T-helper 2 cell treated with Interferon-gamma antibody and Interleukin-4, amounts not matched to agents 5 μg/mL and 100 μg/mL, for 36 hours (primary cell): ENCODE results near the gene LCN2.
"Not testable (repeated sequence)": the region's sequence is repeated elsewhere in the genome, so short reads cannot be mapped to it uniquely, and the experiment has no call there.

Experiments used
- DNase-seq: peaks from one replicate; pipeline ENCODE4 v3.0.0; 2021; ENCODE audit warnings: low spot score
- H3K27ac Mint-ChIP-seq: one replicate; pipeline ENCODE4 v1.8.0; 2021; ENCODE audit warnings: mild to moderate bottlenecking, mixed read lengths
- H3K27me3 Mint-ChIP-seq: one replicate; pipeline ENCODE4 v1.8.0; 2021; ENCODE audit warnings: low read depth, mixed read lengths
- H3K36me3 Mint-ChIP-seq: one replicate; pipeline ENCODE4 v1.8.0; 2021; ENCODE audit warnings: low read depth, mixed read lengths
- H3K4me1 Mint-ChIP-seq: one replicate; pipeline ENCODE4 v1.8.0; 2021; ENCODE audit warnings: low read depth, mixed read lengths
- H3K4me3 Mint-ChIP-seq: one replicate; pipeline ENCODE4 v1.8.0; 2022; ENCODE audit warnings: mild to moderate bottlenecking, moderate library complexity, mixed read lengths
- H3K9me3 Mint-ChIP-seq: one replicate; pipeline ENCODE4 v1.8.0; 2021; ENCODE audit warnings: mixed read lengths

The LCN2 gene

DNA sequence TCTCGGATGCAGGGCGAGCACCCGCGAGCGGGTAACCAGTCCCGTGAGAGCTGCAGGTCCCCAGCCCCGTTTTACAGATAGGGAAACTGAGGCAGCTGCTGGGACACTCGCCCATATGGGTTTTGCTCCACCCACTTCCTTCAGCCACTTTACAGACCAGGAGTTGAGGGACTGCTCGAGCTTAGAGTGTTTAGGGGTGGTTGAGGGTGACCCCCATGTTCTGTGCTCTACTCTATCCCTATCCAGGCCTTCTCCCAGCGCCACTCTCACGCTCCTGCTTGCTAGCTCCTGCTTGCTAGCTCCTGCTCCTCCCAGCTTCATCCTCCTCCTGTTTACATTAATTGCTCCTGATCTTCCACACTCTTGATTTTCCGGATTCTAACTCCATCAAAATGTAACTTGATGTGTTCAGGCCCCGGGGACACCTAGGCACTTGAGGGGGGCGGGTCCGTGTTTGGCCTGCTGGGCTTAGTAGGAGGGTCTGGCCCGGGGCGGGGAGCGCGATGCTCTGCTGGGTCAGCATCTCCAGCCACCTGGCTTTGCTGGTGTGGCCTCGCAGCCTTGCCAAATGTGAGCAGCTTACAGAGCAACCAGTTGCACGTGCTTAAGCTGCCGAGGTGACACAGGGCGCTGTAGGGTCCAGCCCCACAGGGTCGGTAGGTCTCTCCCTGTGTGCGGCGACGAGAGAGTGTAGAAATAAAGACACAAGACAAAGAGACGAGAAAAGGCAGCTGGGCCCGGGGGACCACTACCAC, 20.2 kb upstream of the LCN2 start:
- H3K4me3 Mint-ChIP-seq, result peak overlapping the region; percentile 98
- H3K4me1 Mint-ChIP-seq, result peaks cover 29% of the 10 kb centered on the region
- H3K27me3 Mint-ChIP-seq, result peaks cover 17% of the 10 kb centered on the region
- DNase-seq, result no peak
- peak overlapping the region; percentile 92 for H3K27ac Mint-ChIP-seq
- H3K36me3 Mint-ChIP-seq, result peaks cover 8% of the 10 kb centered on the region
- H3K9me3 Mint-ChIP-seq, result no peaks in the 10 kb centered on the region

GRCh38 chr9:128129976-128130590, 19.2 kb upstream of the LCN2 start:
- H3K27me3 Mint-ChIP-seq, result peaks cover 25% of the 10 kb centered on the region
- H3K27ac Mint-ChIP-seq, H3K9me3 Mint-ChIP-seq, H3K36me3 Mint-ChIP-seq: not testable (repeated sequence)
- DNase-seq, result peak; percentile 50
- H3K4me1 Mint-ChIP-seq, result peaks cover 28% of the 10 kb centered on the region
- peak overlapping the region; percentile 55 for H3K4me3 Mint-ChIP-seq

GRCh38 chr9:128130651-128131050, 18.6 kb upstream of the LCN2 start:
- not testable (repeated sequence) for H3K36me3 Mint-ChIP-seq, H3K4me3 Mint-ChIP-seq, H3K27ac Mint-ChIP-seq, DNase-seq, H3K9me3 Mint-ChIP-seq
- peaks cover 25% of the 10 kb centered on the region for H3K4me1 Mint-ChIP-seq
- H3K27me3 Mint-ChIP-seq, result peaks cover 27% of the 10 kb centered on the region

DNA sequence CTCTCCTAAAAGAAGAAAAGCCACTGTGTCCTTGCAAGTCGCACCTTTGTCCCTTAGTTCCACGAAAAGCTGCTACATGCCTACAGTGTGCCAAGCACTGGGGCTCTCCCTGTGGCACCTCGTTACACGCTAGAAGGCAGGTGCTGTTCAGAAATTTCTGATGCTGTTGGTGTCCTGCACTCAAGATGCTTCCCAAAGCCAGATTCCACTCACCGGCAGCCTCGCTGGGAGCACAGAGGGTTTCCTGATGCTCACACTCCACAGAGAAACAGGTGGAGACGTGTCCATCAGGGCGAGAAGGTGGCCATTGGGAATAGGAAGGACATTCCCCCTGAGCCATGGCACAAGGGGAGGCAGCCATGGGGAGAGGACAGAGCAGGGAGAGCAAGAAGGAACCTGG, 17.9 kb upstream of the LCN2 start:
- peaks cover 18% of the 10 kb centered on the region for H3K4me1 Mint-ChIP-seq
- H3K9me3 Mint-ChIP-seq, H3K27ac Mint-ChIP-seq, H3K36me3 Mint-ChIP-seq, DNase-seq, H3K4me3 Mint-ChIP-seq: not testable (repeated sequence)
- peaks cover 27% of the 10 kb centered on the region for H3K27me3 Mint-ChIP-seq

DNA sequence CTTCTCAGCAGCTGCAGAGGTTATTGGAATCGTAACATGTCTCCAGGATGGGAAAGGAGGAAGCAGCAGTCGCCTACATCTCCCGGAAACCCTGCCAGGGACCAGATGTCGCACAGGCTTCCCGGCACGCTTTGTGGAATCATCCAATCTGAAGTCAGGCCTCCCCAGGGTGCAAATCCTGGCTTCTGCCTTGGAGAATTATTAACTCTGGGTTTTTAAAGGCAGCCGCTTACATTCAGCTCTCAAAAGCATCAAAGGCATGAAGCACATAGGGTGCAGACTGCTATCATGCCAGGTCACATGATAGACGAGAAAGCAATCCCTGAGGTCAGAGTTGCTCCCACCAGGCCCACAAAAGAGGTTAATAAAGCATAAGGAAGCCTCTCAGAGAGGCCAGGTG, 17.1 kb upstream of the LCN2 start:
- Mint-ChIP-seq H3K4me1 (peaks cover 17% of the 10 kb centered on the region), H3K27me3 (peaks cover 29% of the 10 kb centered on the region)
- not testable (repeated sequence) for H3K9me3 Mint-ChIP-seq, H3K36me3 Mint-ChIP-seq, H3K27ac Mint-ChIP-seq, H3K4me3 Mint-ChIP-seq, DNase-seq

- not testable (repeated sequence) for DNase-seq, H3K27ac Mint-ChIP-seq, H3K36me3 Mint-ChIP-seq, H3K4me3 Mint-ChIP-seq, H3K9me3 Mint-ChIP-seq
- peaks cover 10% of the 10 kb centered on the region for H3K4me1 Mint-ChIP-seq
- H3K27me3 Mint-ChIP-seq, result peaks cover 29% of the 10 kb centered on the region
These were observed 13.7 kb upstream of the LCN2 start for GRCh38 chr9:128135561-128135960.

- Mint-ChIP-seq H3K9me3 (no peaks in the 10 kb centered on the region), H3K27ac (no peak overlapping the region), H3K36me3 (no peaks in the 10 kb centered on the region), H3K4me1 (peaks cover 14% of the 10 kb centered on the region), H3K27me3 (peaks cover 27% of the 10 kb centered on the region), H3K4me3 (no peak overlapping the region)
- DNase-seq, result no peak
These were observed 12.1 kb upstream of the LCN2 start for GRCh38 chr9:128136816-128137793.

DNA sequence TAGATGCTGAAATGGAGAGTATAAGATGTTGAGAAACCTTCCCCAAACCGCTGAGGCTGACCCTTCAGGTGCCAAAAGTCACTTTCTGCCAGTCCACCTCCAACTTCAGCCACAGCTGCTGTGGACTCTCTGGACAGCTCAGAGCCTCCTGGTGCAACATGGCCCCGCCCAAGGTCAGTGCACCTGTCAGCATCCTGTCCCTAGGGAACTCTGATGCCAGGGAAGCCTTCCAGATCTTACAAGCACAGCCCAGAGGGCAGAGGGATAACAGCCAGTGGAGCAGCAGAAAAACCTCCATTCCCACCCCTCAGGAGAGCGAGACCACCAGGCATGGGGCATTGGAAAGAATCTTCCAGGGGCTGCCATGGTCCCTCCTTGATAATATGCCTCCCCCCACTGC, 11.3 kb upstream of the LCN2 start:
- Mint-ChIP-seq H3K9me3 (no peaks in the 10 kb centered on the region), H3K4me3 (no peak overlapping the region), H3K36me3 (no peaks in the 10 kb centered on the region), H3K27me3 (peaks cover 22% of the 10 kb centered on the region), H3K27ac (no peak overlapping the region), H3K4me1 (peaks cover 15% of the 10 kb centered on the region)
- DNase-seq, result no peak

DNA sequence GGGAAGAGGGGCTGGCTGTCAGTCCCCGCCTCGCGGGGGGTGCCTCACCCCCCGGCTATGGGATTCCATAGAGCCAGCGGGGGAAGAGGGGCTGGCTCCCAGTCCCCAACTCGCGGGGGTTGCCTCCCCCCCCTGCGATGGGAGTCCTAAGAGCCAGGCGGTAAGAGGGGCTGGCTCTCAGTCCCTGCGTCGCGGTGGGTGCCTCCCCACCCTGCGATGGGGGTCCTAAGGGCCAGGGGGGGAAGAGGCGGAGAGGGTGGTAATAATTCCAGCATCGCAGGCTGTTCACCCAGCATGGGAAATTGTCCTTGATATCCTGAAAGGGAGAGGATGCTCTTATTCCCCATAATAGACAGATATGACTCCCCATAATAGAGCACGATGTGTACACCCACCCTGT, 9.6 kb upstream of the LCN2 start:
- Mint-ChIP-seq H3K27ac (no peak overlapping the region), H3K27me3 (peaks cover 6% of the 10 kb centered on the region), H3K36me3 (no peaks in the 10 kb centered on the region), H3K4me1 (peaks cover 14% of the 10 kb centered on the region), H3K4me3 (no peak overlapping the region), H3K9me3 (no peaks in the 10 kb centered on the region)
- no peak for DNase-seq

GRCh38 chr9:128141604-128142003, 7.6 kb upstream of the LCN2 start:
- H3K27ac Mint-ChIP-seq, result no peak overlapping the region
- H3K9me3 Mint-ChIP-seq, result no peaks in the 10 kb centered on the region
- peaks cover 2% of the 10 kb centered on the region for H3K27me3 Mint-ChIP-seq
- DNase-seq, result no peak
- no peaks in the 10 kb centered on the region for H3K36me3 Mint-ChIP-seq
- H3K4me3 Mint-ChIP-seq, result peak overlapping the region; percentile 74
- H3K4me1 Mint-ChIP-seq, result peaks cover 9% of the 10 kb centered on the region

GRCh38 chr9:128142061-128142460, 7.2 kb upstream of the LCN2 start:
- no peak for DNase-seq
- no peaks in the 10 kb centered on the region for H3K27me3 Mint-ChIP-seq
- peak overlapping the region; percentile 76 for H3K27ac Mint-ChIP-seq
- H3K9me3 Mint-ChIP-seq, result no peaks in the 10 kb centered on the region
- peaks cover 9% of the 10 kb centered on the region for H3K4me1 Mint-ChIP-seq
- peak overlapping the region; percentile 74 for H3K4me3 Mint-ChIP-seq
- no peaks in the 10 kb centered on the region for H3K36me3 Mint-ChIP-seq

DNA sequence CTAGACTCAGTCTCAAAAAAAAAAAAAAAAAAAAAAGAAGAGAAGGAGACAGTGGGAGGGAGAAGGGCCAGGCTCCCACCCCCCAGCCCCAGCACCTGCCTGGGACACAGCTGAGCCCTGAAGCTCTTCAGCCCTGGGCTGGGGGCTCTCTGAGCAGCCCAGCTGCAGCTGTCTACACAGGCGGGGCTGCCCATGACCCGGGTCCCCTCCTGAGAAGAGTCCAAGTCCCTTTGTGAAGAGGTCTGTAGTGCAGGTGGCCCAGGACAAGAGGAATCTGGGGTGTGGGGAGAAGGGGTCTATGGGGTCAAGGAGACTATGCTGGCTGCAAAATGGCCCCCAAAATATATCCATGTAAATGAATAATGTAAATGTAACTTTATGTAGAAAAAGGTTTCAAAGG, 6.7 kb upstream of the LCN2 start:
- DNase-seq, result no peak
- Mint-ChIP-seq H3K9me3 (no peaks in the 10 kb centered on the region), H3K4me1 (peaks cover 9% of the 10 kb centered on the region), H3K4me3 (no peak overlapping the region), H3K36me3 (no peaks in the 10 kb centered on the region), H3K27me3 (no peaks in the 10 kb centered on the region), H3K27ac (no peak overlapping the region)

- no peaks in the 10 kb centered on the region for H3K9me3 Mint-ChIP-seq
- no peaks in the 10 kb centered on the region for H3K27me3 Mint-ChIP-seq
- H3K4me3 Mint-ChIP-seq, result no peak overlapping the region
- peaks cover 9% of the 10 kb centered on the region for H3K4me1 Mint-ChIP-seq
- H3K36me3 Mint-ChIP-seq, result no peaks in the 10 kb centered on the region
- DNase-seq, result no peak
- H3K27ac Mint-ChIP-seq, result no peak overlapping the region
These were observed 5.6 kb upstream of the LCN2 start for GRCh38 chr9:128143525-128144238.
